SK-N-SH (cell line): ENCODE measurements around the gene DNAJC18. TPM values are rescaled to one million over a fixed set of nuclear protein-coding genes. Genes with fewer than 3 reads are reported as not detected.

Experiments used
- CTCF ChIA-PET: fragments of 300-600, 350-600 bp; formaldehyde crosslinking; extraction: SDS; loops from one replicate; lab custom pipeline; 2021; lab: Yijun Ruan, JAX
- POLR2A ChIA-PET: fragments of 350-600 bp; sonication (Branson Sonifier 250); formaldehyde crosslinking; extraction: SDS; loops from one replicate; lab custom pipeline; 2020; ENCODE audit warnings: antibody characterized with exemption, inconsistent platforms; lab: Yijun Ruan, JAX
- DNase-seq: peaks from one replicate; pipeline ENCODE4 v3.0.0; 2012
- H2AFZ ChIP-seq: fragments of 200-600 bp; sonication (generic); 2 replicates; pipeline ENCODE4 v1.8.1; 2016; ENCODE audit warnings: antibody characterized with exemption, mild to moderate bottlenecking, low read depth
- H3F3A ChIP-seq: fragments of 200-600 bp; sonication (generic); replicated peaks from 2 replicates; pipeline ENCODE3; 2016; ENCODE audit warnings: antibody characterized with exemption, mild to moderate bottlenecking; ENCODE audit not compliant: insufficient read depth
- H3K27ac ChIP-seq, 2 experiments: fragments of 200-500 bp in 1 of 2; fragments of 200-600 bp in 1 of 2; sonication (Bioruptor generic) in 1 of 2; sonication (generic), shearing (Covaris generic) in 1 of 2; 2 replicates each; pipeline versions ENCODE4 v1.5.1 to v1.6.1; 2014 to 2016; ENCODE audit warnings: low read depth in 2 of 2, inconsistent platforms in 1 of 2, low read length in 1 of 2, mild to moderate bottlenecking in 1 of 2, mixed read lengths in 1 of 2
- H3K27me3 ChIP-seq: fragments of 200-600 bp; sonication (generic), shearing (Covaris generic); 2 replicates; pipeline ENCODE4 v1.6.1; 2016; ENCODE audit warnings: mixed run types; ENCODE audit not compliant: insufficient read depth
- H3K36me3 ChIP-seq, 2 experiments: fragments of 200-500 bp in 1 of 2; fragments of 200-600 bp in 1 of 2; sonication (Bioruptor generic) in 1 of 2; sonication (generic) in 1 of 2; replicated peaks in 1 of 2; 2 replicates each; pipeline versions ENCODE3 to v1.5.1; 2014 to 2016; ENCODE audit warnings: low read length in 1 of 2, mild to moderate bottlenecking in 1 of 2; ENCODE audit not compliant: insufficient read depth in 2 of 2, control insufficient read depth in 1 of 2
- H3K4me1 ChIP-seq, 2 experiments: fragments of 200-500 bp in 1 of 2; fragments of 200-600 bp in 1 of 2; sonication (Bioruptor generic) in 1 of 2; sonication (generic), shearing (Covaris generic) in 1 of 2; 2 replicates each; pipeline versions ENCODE4 v1.5.1 to v1.6.1; 2014 to 2016; ENCODE audit warnings: low read depth in 1 of 2, low read length in 1 of 2, mixed run types in 1 of 2; ENCODE audit not compliant: insufficient read depth in 2 of 2, control insufficient read depth in 1 of 2
- H3K4me2 ChIP-seq: fragments of 200-600 bp; sonication (generic), shearing (Covaris generic); 2 replicates; pipeline ENCODE4 v1.6.1; 2017; ENCODE audit warnings: mixed run types
- H3K4me3 ChIP-seq, 2 experiments: fragments of 200-500 bp in 1 of 2; fragments of 200-600 bp in 1 of 2; sonication (Bioruptor generic) in 1 of 2; sonication (generic), shearing (Covaris generic) in 1 of 2; 2 replicates each; pipeline versions ENCODE4 v1.5.1 to v1.8.1; 2014 to 2016; ENCODE audit warnings: low read depth in 2 of 2, inconsistent platforms in 1 of 2, low read length in 1 of 2, mild to moderate bottlenecking in 1 of 2, mixed read lengths in 1 of 2, moderate library complexity in 1 of 2
- H3K79me2 ChIP-seq: fragments of 200-600 bp; sonication (generic); 2 replicates; pipeline ENCODE4 v1.8.1; 2017; ENCODE audit warnings: mild to moderate bottlenecking; ENCODE audit not compliant: insufficient read depth
- H3K9ac ChIP-seq: fragments of 200-600 bp; sonication (generic); 2 replicates; pipeline ENCODE4 v1.6.1; 2017; ENCODE audit warnings: mixed run types
- H3K9me2 ChIP-seq: fragments of 200-600 bp; sonication (generic); 2 replicates; pipeline ENCODE4 v1.6.1; 2017; ENCODE audit warnings: mixed run types
- H3K9me3 ChIP-seq: fragments of 200-600 bp; sonication (generic); 2 replicates; pipeline ENCODE4 v1.6.1; 2017; ENCODE audit warnings: mixed run types, mild to moderate bottlenecking, moderate library complexity
- H4K20me1 ChIP-seq: fragments of 200-600 bp; sonication (generic); 2 replicates; pipeline ENCODE4 v1.6.1; 2017; ENCODE audit warnings: mild to moderate bottlenecking, mixed run types; ENCODE audit not compliant: insufficient read depth
- CHD2 ChIP-seq: fragments of 150-350 bp; IDR thresholded peaks from 2 replicates; pipeline ENCODE4 v1.6.1; 2018; ENCODE audit warnings: low read length; ENCODE audit not compliant: partially characterized antibody
- ELF1 ChIP-seq: IDR thresholded peaks from 2 replicates; pipeline ENCODE4 v1.4.0; 2012
- FOSL2 ChIP-seq: IDR thresholded peaks from 2 replicates; pipeline ENCODE4 v1.4.0; 2012; ENCODE audit warnings: low read depth, mild to moderate bottlenecking, moderate library complexity, borderline replicate concordance
- FOXJ3 ChIP-seq: sonication (generic); formaldehyde crosslinking; IDR thresholded peaks from 2 replicates; pipeline ENCODE4 v1.5.1; 2020; ENCODE audit warnings: mild to moderate bottlenecking, missing genetic modification reagents
- GATA2 ChIP-seq: sonication (generic); formaldehyde crosslinking; IDR thresholded peaks from 2 replicates; pipeline ENCODE4 v1.5.0; 2020; ENCODE audit warnings: mild to moderate bottlenecking, missing genetic modification reagents
- MXI1 ChIP-seq: IDR thresholded peaks from 2 replicates; pipeline ENCODE4 v1.6.1; 2012; ENCODE audit warnings: mild to moderate bottlenecking, low read depth, low read length, improper control_type of control experiment
- SIN3A ChIP-seq: IDR thresholded peaks from 2 replicates; pipeline ENCODE4 v1.6.1; 2012; ENCODE audit warnings: low read depth, mild to moderate bottlenecking, low read length, moderate library complexity, borderline replicate concordance
- TCF12 ChIP-seq: IDR thresholded peaks from 2 replicates; pipeline ENCODE4 v1.4.0; 2012
- WGBS: methylation state at CpG from one replicate; pipeline ENCODE4 v1.1.6; 2017; ENCODE audit warnings: low lambda C conversion rate; 5-methylcytosine and 5-hydroxymethylcytosine counted together
- polyA plus RNA-seq, 3 experiments: library from polyadenylated mRNA; depleted of rRNA; stranded (reverse); fragments of >200 nt; gene quantifications; 2 replicates each; pipeline ENCODE4 v1.2.3, GENCODE V29; 2012
- TF ChIP-seq, protein P1 (sequence below): IDR thresholded peaks from 2 replicates; pipeline ENCODE4 v1.4.0; 2012; ENCODE audit warnings: low read depth, borderline replicate concordance
- TF ChIP-seq, protein P2 (sequence below): fragments of 200-600 bp; sonication (generic); IDR thresholded peaks from 2 replicates; pipeline ENCODE4 v1.6.1; 2017; ENCODE audit warnings: antibody characterized with exemption, mild to moderate bottlenecking, moderate library complexity
- TF ChIP-seq, protein P3 (sequence below): IDR thresholded peaks from 2 replicates; pipeline ENCODE4; 2012

Gene DNAJC18
- polyA plus RNA-seq, 1 of the 3 experiments (the other 2 are of a cell fraction) = 7.4 TPM

DNA sequence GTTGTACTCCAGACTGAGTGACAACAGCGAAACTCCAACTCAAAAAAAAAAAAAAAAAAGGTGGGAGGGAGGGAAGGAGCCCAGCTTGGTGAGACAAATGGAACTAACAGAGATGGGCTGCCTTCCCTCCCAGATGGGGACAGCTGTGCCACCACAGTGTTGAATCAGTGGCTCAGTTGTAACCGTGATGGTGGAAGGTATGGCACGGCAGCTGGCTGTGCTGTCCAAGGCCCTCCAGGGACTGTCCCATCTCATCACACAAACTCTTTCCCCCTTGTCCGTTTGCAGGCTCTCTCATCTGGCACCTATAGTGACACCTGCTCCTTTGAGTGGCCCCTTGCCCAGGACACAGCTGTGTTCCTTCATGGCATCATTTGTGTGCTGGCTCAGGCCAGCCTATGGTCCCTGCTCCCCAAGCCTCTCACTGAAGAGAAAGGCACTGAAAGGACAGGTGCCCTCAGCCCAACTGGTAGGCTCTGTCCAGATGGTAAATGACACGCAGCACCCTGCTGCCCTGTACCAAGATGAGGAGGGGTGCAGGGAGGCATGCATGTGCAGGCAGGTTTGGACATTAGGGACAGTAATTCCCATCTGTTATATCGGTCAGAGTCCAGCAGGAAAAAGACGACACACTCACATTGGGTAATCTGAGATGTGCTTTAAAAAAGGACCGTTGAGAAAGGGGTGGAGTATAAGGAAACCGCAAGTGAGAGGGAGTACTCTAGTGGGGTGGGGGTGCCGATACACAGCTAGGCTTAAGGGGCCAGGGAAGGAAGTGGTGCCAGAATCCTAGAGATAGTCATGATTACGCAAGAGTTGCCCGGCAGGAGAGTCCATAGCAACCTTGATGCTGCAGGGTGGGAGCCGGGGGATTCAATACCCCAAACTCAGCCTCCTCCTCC is 35.8 kb upstream of the DNAJC18 start:
- Histone ChIP-seq H3K27me3 (no peaks in the 10 kb centered on the region), H2AFZ (no peak overlapping the region), H4K20me1 (no peaks in the 10 kb centered on the region), H3F3A (peaks cover 9% of the 10 kb centered on the region), H3K9me2 (no peaks in the 10 kb centered on the region), H3K4me2 (no peak overlapping the region), H3K9me3 (no peaks in the 10 kb centered on the region), H3K36me3 (peaks cover 24 to 25% of the 10 kb centered on the region in 2 experiments), H3K9ac (no peak overlapping the region), H3K4me1 (peaks cover 3 to 8% of the 10 kb centered on the region in 2 experiments; a peak in 2 of 4 replicates), H3K27ac (no peak overlapping the region), H3K4me3 (no peak overlapping the region), H3K79me2 (peaks cover 26% of the 10 kb centered on the region)
- ChIA-PET CTCF (no interaction called here), POLR2A (no interaction called here)
- no peak for DNase-seq
- WGBS = 84% methylated on average over 12 of the region's 13 CpGs
- TF ChIP-seq, protein P1, sequence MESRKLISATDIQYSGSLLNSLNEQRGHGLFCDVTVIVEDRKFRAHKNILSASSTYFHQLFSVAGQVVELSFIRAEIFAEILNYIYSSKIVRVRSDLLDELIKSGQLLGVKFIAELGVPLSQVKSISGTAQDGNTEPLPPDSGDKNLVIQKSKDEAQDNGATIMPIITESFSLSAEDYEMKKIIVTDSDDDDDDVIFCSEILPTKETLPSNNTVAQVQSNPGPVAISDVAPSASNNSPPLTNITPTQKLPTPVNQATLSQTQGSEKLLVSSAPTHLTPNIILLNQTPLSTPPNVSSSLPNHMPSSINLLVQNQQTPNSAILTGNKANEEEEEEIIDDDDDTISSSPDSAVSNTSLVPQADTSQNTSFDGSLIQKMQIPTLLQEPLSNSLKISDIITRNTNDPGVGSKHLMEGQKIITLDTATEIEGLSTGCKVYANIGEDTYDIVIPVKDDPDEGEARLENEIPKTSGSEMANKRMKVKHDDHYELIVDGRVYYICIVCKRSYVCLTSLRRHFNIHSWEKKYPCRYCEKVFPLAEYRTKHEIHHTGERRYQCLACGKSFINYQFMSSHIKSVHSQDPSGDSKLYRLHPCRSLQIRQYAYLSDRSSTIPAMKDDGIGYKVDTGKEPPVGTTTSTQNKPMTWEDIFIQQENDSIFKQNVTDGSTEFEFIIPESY = no peak
- TF ChIP-seq, protein P2, sequence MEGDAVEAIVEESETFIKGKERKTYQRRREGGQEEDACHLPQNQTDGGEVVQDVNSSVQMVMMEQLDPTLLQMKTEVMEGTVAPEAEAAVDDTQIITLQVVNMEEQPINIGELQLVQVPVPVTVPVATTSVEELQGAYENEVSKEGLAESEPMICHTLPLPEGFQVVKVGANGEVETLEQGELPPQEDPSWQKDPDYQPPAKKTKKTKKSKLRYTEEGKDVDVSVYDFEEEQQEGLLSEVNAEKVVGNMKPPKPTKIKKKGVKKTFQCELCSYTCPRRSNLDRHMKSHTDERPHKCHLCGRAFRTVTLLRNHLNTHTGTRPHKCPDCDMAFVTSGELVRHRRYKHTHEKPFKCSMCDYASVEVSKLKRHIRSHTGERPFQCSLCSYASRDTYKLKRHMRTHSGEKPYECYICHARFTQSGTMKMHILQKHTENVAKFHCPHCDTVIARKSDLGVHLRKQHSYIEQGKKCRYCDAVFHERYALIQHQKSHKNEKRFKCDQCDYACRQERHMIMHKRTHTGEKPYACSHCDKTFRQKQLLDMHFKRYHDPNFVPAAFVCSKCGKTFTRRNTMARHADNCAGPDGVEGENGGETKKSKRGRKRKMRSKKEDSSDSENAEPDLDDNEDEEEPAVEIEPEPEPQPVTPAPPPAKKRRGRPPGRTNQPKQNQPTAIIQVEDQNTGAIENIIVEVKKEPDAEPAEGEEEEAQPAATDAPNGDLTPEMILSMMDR = no peak
- TF ChIP-seq CHD2 (no peak), TCF12 (no peak), ELF1 (no peak), FOXJ3 (CRISPR knock-in tag) (no peak), MXI1 (no peak), FOSL2 (no peak)
- TF ChIP-seq, protein P3, sequence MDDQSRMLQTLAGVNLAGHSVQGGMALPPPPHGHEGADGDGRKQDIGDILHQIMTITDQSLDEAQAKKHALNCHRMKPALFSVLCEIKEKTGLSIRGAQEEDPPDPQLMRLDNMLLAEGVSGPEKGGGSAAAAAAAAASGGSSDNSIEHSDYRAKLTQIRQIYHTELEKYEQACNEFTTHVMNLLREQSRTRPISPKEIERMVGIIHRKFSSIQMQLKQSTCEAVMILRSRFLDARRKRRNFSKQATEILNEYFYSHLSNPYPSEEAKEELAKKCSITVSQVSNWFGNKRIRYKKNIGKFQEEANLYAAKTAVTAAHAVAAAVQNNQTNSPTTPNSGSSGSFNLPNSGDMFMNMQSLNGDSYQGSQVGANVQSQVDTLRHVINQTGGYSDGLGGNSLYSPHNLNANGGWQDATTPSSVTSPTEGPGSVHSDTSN = no peak

DNA sequence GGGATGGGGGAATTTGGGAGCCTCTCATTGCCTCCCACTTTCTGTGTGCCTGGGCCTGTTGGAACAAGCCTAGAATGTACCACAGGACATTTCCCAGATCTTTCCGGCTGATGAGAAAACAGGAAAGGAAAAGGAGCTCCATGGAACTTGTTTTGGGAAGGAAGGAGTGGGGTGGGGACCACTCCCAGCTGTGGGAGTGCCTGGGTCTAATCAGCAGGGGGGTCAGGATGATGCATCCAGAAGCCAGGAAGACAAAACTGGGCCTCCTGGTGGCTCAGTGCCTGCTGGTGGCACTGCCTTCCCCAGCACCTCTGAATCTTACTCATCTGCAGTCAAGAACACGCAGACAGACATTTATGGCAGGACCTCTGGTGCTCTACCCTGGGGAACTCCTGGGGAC is 34.2 kb upstream of the DNAJC18 start:
- Histone ChIP-seq H3K9me3 (no peaks in the 10 kb centered on the region), H3K4me2 (0 out of 2 replicates have a peak overlapping the region, but pooled peaks have one; percentile 7), H3F3A (peaks cover 9% of the 10 kb centered on the region), H3K9me2 (no peaks in the 10 kb centered on the region), H3K4me3 (no peak overlapping the region), H3K9ac (no peak overlapping the region), H3K4me1 (peaks cover 3 to 8% of the 10 kb centered on the region in 2 experiments; a peak in 2 of 4 replicates), H3K27ac (peak overlapping the region; percentile 19 to 40; a peak in 2 of 4 replicates), H2AFZ (no peak overlapping the region)
- 87% methylated on average over 2 of the region's 2 CpGs for WGBS
- DNase-seq = peak; percentile 15
- CTCF ChIA-PET = interaction anchor here (1.4 kb wide), 1 partner anchor 44 kb away, joined by 3 read pairs; no protein-coding TSS in a partner anchor
- TF ChIP-seq SIN3A = no peak
- peak; percentile 4; the same call in 1 of the 2 replicates for TF ChIP-seq TCF12
- no peak for TF ChIP-seq GATA2 (CRISPR knock-in tag)
- TF ChIP-seq, all 33 proteins: peak for 1
- Histone ChIP-seq H3K36me3 (peaks cover 9 to 25% of the 10 kb centered on the region in 2 experiments), H3K79me2 (peaks cover 11% of the 10 kb centered on the region), H3K27me3 (no peaks in the 10 kb centered on the region), H4K20me1 (no peaks in the 10 kb centered on the region)
- POLR2A ChIA-PET = no interaction called here
